ENCODE measurements around the gene LMNTD2.
"Not testable (repeated sequence)": the region's sequence is repeated elsewhere in the genome, so short reads cannot be mapped to it uniquely, and the experiment has no call there.

Gene LMNTD2

GRCh38 chr11:532527-532985 is 28.0 kb downstream of the LMNTD2 start:
- FAIRE-seq = no peak

DNA sequence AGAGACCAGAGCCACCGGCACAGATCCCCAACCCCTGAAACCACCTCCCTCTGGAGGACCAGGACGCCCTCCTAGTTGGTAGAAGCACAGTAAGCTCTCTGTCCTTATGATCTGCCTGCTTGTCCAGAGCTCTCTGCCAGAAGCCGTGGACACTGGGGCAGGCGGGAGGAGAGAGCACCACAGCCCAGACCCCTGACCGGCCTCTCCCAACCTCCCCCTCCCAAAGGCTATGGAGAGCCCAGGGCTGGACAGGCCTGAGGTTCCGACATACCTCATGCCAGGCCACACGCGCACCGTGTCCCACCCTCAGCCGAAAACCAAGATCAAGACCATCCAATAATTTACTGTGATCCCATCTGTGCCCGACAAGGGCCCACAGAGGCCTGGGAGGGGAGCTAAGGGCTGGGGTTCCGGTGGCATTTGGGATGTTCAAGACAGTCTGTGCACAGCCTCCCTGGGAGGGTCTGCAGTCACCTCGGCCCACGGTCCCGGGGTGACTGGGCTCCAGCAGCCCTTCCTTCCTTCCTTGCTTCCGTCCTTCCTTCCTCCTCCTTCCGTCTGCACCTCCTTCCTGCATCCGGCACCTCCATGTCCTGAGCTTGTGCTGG is 28.5 kb downstream of the LMNTD2 start:
- no peak for FAIRE-seq

DNA sequence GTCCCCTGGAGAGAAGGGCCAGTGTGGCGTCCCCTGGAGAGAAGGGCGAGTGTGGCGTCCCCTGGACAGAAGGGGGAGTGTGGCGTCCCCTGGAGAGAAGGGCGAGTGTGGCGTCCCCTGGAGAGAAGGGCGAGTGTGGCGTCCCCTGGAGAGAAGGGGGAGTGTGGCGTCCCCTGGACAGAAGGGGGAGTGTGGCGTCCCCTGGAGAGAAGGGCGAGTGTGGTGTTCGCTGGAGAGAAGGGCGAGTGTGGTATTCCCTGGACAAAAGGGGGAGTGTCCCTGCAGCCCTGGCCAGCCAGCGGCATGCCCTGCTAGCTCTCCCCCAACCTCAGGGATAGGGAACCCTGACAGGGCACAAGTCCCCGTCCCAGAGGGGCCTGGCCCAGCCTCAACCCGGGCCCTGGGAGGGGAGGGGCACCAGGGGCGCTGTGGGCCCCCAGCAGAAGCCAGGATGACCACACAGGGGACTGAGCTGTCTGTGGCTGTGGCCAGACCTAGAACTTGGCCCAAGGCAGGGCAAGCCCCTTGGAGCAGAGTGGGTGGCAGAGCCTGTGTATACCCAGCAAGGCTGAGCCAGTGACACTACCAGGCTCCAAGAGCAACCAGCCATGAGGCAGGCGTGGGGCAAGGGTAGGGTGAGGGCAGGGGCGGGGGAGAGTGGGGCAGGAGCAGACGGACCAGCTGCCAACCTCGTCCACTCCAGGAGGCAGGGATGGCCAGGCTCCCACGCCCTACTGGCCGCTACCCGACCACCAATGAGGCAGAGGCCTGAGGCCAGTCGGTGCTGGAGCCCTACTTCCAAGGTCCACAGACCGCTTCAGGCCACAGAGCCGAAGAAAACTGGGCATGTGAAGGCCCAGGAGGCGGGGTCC is 29.3 kb downstream of the LMNTD2 start:
- FAIRE-seq = no peak

DNA sequence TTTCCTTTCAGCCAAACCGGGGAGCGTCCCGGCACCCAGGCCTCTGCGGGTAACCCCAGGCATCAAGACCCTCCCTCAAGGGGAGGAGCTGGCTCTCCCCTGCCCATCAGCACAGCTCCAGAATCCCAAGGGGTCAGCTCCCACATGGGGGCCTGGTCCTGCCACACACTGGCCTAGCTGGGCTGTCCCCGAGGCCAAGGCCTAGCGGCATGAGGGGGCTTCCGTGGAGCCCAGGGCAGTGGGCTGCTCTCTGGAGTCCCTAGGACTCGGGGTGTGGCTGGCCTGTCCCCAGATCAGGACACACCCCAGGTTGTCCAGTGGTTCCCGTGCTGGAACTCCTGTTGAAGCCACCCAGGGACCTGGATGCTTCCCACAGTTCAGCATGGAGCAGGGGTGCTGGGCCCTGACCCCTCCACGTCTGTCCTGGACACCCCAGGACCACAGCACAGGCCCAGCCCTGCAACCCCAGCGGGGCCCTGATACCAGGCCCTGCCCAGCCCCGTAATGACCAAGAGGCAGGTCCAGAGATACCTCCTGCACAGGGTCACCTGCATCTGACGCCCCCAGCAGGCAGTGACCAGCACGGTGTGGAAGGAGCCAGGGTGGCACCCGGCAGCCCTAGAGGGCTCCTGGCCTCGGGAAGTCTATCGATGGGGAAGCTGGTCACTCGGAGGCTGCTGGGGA is 30.7 kb downstream of the LMNTD2 start:
- no peak for FAIRE-seq

- FAIRE-seq = no peak
Measured at GRCh38 chr11:528815-529727, 31.5 kb downstream of the LMNTD2 start.

DNA sequence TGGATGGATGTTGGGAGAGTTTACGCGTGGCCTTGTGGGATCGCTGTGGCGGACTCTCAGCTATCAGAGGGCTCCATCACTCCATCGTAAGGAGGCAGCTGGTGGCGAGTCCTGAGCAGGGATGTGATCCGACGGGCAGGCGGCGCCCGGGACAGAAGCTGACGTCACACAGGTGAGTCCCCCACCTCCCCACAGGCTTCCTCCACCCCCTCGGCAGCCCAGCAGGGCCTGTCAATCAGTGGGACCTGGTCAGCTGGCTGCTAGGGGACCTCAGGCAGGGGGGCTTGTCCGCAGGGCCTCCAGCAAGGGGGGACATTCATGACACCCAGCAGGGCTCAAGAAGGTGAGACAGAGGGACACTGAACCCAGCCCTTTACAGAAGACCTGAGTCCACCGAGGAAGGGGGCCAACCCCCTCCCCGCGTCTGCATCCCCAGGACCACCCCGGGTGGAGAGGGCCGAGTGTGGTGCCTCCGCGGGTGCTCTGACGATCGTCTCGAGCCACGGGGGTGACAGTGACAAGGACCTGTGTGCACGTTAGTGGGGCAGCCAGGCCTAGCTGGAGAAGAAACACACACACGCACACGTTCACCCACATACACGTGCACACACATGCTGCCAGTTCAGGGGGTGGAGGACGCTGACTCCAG is 32.2 kb downstream of the LMNTD2 start:
- no peak for FAIRE-seq

- no peak for FAIRE-seq
Measured at GRCh38 chr11:526192-526591, 34.3 kb downstream of the LMNTD2 start.

DNA sequence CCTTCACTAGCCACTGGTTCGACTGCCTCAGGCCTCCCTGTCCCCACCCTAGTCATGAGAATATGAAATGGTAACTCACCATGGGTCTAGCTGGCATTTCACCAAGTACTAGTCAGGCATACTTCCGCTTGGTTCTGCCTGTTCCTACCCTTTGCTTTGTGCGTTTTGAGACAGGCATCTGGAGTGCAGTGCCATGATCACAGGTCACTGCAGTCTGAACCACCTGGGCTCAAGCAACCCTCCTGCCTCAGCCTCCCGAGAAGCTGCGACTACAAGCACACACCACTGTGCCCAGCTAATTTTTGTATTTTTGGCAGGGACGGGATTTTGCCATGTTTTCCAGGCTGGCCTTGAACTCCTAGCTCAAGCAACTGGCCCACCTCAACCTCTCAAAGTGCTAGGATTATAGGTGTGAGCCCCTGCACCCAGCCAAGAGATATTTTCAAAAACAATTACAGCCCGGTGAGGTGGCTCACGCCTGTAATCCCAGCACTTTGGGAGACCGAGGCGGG is 39.3 kb downstream of the LMNTD2 start:
- FAIRE-seq = no peak

- FAIRE-seq = no peak
Measured at GRCh38 chr11:520428-521176, 39.9 kb downstream of the LMNTD2 start.

- FAIRE-seq = peak; percentile 71
Measured at GRCh38 chr11:518463-519202, 41.9 kb downstream of the LMNTD2 start.

GRCh38 chr11:516918-517685 is 43.4 kb downstream of the LMNTD2 start:
- FAIRE-seq = not testable (repeated sequence)

- FAIRE-seq = no peak
Measured at GRCh38 chr11:516400-516799, 44.1 kb downstream of the LMNTD2 start.

DNA sequence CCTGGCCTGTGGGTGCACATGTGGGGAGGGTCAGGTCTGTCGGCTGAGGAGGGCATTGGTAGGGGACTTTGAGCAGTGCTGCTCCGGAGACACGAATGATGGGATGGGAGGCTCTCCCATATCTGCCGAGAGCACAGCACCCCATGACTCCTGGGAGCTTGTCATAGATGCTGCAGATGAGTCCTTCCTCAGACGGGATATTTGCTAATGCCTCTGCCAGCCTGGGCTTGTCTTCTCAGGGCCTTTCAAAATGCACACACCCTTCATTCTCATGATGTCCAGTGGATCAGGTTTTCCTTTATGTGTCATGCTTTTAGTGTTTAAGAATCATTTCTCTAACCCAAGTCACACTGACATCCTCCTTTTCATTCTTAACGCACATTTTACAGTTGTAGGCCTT is 45.4 kb downstream of the LMNTD2 start:
- no peak for FAIRE-seq

- no peak for FAIRE-seq
Measured at GRCh38 chr11:514606-515005, 45.9 kb downstream of the LMNTD2 start.

DNA sequence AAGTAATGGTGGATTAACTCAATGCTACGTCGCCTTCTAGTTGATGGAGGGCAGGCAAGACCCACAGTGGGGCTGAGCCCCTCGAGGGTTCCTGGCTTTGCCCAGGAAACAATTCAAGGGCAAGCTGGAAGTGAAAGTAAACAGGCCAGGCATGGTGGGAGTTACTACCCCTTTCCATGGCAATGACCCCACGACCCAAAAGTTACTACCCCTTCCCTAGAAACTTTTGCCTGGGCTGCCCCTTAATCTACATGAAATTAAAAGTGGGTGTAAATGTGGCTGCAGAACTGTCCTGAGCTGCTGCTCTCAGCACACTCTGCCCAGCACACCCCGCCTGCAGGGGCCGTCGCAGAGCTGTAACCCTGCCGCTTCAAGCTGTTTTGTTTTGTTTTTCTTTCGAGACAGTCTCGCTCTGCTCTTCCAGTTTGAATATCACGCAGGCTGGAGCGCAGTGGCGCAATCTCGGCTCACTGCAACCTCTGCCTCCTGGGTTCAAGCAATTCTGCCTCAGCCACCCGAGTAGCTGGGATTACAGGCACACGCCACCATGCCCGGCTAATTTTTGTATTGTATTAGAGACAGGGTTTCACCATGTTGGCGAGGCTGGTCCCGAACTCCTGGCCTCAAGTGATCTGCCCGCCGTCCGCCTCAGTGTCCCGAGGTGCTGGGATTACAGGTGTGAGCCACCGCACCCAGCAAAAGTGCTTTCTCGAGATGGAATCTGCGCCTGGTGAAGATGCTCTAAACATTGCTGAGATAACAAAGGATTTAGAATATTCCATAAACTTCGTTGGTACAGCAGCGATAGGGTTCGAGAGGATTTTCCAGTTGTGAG is 47.6 kb downstream of the LMNTD2 start:
- no peak for FAIRE-seq

- no peak for FAIRE-seq
Measured at GRCh38 chr11:508956-509355, 51.6 kb downstream of the LMNTD2 start.

- FAIRE-seq = no peak
Measured at GRCh38 chr11:507727-508515, 52.6 kb downstream of the LMNTD2 start.

All from G401.6 (cell line).